D721Med (cell line): ENCODE data around the gene XXYLT1.
"Not testable (repeated sequence)": the region's sequence is repeated elsewhere in the genome, so short reads cannot be mapped to it uniquely, and the experiment has no call there.

Experiments
- DNase-seq: peaks from one replicate; pipeline ENCODE4 v3.0.0; 2011; ENCODE audit warnings: low spot score; ENCODE audit not compliant: insufficient read length
- FAIRE-seq: peaks from 2 replicates; lab custom pipeline; 2011; peaks lifted over from hg19 to GRCh38; lab: Jason Lieb, UNC
- CTCF ChIP-seq: IDR thresholded peaks from 2 replicates; pipeline ENCODE4 v1.5.1; 2012; ENCODE audit warnings: mild to moderate bottlenecking, control low read depth; ENCODE audit not compliant: insufficient read depth; ENCODE audit errors: missing control alignments

XXYLT1 gene

GRCh38 chr3:195224980-195225580, 45.9 kb downstream of the XXYLT1 start:
- TF ChIP-seq CTCF: no peak
- DNase-seq: no peak
- FAIRE-seq: no peak

DNA sequence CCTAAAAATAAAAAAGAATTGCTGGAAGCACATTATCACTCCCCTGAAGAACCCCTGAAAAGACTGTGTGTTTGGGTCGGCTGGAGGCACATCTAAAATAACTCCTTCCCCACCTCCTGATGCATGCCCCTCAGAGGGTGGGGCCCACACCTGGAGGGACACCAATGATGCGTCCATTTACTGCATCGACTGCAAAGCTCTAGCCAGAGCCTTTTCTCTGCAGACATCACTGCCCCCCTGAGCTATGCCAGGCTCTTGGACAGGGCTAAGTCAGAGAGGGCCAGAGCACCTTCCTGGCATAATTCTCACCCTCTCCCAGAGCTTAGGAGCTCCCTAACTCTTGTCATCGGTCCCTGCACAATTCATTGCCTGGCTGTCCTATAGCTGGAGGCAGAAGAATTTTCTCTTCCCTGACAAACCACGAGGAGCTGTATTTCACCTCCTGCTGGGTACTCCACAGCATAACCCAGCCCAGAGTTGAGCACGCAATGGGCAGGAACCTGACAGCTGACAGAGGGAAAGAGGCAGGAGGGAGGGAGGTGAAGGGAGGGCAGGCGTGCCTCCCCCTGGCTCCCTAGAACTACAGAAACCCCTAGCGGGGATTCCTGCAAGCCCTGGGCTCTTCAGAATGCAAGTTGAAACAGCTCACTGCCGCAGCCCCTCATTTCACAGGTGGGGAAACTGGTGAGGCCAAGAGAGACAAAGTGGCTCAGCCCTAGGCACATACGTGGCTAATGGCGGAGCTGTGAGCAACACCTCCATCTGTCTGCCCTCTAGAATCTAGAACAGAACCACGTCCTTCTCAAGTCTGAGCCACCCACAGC, 46.6 kb downstream of the XXYLT1 start:
- TF ChIP-seq CTCF: no peak
- DNase-seq (no peak), FAIRE-seq (no peak)

DNA sequence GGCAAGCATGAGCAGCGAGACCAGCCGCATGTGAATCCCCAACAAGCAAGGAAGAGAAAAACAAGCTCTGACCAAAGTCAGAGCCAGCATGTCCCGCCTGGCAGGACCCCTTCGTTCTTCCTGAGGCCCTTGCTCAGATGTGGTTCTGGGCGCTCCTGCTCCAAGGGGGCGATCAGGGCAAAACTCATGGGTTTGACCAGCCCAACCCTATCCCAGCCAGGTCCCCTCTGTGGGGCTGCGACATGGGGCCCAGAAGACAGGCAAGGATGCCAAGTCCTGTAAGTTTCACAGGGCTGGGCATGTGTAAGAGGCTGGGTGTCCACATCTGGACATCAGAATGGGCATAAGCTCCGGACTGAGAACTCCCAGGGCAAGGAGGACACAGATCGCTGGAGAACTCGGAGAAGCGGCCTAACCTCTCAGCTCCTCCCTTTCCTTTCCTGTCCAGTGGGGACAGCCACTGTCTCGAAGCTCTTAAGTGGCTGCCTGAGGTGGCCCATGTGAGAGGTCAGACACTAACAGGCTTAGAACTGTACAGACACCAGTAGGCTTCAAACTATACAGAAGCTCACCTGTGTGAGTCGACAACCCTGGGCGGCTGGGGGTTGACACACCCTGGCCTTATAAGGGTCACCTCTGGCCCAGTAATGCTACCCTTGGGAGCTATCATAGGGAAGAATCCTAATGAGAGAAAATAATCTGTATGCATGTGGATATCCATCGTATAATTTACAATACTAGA, 48.9 kb downstream of the XXYLT1 start:
- FAIRE-seq (no peak), DNase-seq (no peak)
- TF ChIP-seq CTCF: no peak

- no peak for TF ChIP-seq CTCF
- FAIRE-seq (no peak), DNase-seq (no peak)
These were observed 49.7 kb downstream of the XXYLT1 start for GRCh38 chr3:195221015-195221853.

DNA sequence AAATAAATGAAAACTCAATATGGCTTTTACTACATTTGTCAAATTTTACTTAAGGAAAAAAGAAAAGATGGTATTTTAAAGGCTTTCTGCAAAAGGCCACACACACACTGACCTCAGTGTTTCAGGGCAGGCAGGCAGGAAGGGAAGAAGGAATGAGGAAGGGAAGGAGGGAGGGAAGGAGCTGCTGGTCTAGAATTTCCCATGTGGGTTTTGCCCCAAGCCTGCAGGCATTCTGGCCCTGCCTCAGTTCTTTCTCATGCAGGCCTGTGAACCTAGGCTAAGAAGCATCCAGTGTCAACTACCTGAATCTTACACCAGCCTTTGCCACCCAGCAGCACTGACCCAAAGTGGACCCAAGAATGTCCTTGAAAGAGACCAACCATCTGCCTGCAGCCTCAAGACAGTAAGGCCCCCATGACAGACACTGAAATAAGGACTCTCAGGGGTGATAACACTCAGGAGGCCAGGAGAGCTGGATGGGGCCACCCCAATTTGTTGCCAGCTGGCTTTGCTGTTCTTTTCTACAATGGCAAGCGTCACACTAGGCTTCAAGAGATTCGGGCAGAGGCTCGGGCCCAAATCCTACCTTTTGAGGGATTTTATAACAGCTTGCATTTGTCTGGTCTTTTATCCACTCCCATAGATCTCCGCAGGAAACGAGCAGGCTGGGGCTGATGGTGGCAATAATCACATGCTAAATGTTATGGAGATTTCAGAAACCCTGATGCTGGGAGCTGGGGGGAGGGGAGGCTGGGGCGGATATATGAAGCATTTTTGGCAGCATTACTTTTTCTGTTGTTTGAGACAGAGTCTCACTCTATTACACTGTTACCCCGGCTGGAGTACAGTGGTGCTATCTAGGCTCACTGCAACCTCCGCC, 51.4 kb downstream of the XXYLT1 start:
- TF ChIP-seq CTCF: no peak
- no peak for FAIRE-seq
- DNase-seq: no peak

GRCh38 chr3:195218331-195218730, 52.6 kb downstream of the XXYLT1 start:
- not testable (repeated sequence) for DNase-seq, FAIRE-seq

GRCh38 chr3:195215576-195215975, 55.4 kb downstream of the XXYLT1 start:
- DNase-seq, FAIRE-seq: not testable (repeated sequence)
